HG03097 (cell line): ENCODE data around the gene AQP6.
"Not testable (repeated sequence)": the region's sequence is repeated elsewhere in the genome, so short reads cannot be mapped to it uniquely, and the experiment has no call there.

Experiments
- ATAC-seq: cut with Tn5 transposase; IDR thresholded peaks from one replicate; pipeline ENCODE4 v1.9.1; 2021; ENCODE audit not compliant: unreplicated experiment, low FRiP score

The AQP6 gene

GRCh38 chr12:49985981-49986380, 13.2 kb downstream of the AQP6 start:
- ATAC-seq, result no peak

GRCh38 chr12:49986476-49986875, 13.7 kb downstream of the AQP6 start:
- ATAC-seq, result not testable (repeated sequence)

- ATAC-seq, result no peak
Observed at GRCh38 chr12:49987625-49988303, 15.0 kb downstream of the AQP6 start.

- ATAC-seq, result not testable (repeated sequence)
Observed at GRCh38 chr12:49989400-49989799, 16.7 kb downstream of the AQP6 start.

GRCh38 chr12:49990273-49990672, 17.5 kb downstream of the AQP6 start:
- no peak for ATAC-seq

GRCh38 chr12:49998453-49998852, 25.7 kb downstream of the AQP6 start:
- ATAC-seq, result no peak

GRCh38 chr12:50003595-50003994, 30.8 kb downstream of the AQP6 start:
- ATAC-seq, result no peak

GRCh38 chr12:50004696-50005095, 31.9 kb downstream of the AQP6 start:
- no peak for ATAC-seq

- ATAC-seq, result no peak
Observed at GRCh38 chr12:50005175-50005574, 32.4 kb downstream of the AQP6 start.

- no peak for ATAC-seq
Observed at GRCh38 chr12:50006280-50006679, 33.5 kb downstream of the AQP6 start.

- no peak for ATAC-seq
Observed at GRCh38 chr12:50006754-50007442, 34.2 kb downstream of the AQP6 start.

GRCh38 chr12:50013361-50014147, 40.8 kb downstream of the AQP6 start:
- ATAC-seq, result no peak

GRCh38 chr12:50014342-50014741, 41.6 kb downstream of the AQP6 start:
- ATAC-seq, result no peak

- no peak for ATAC-seq
Observed at GRCh38 chr12:50016501-50017475, 44.0 kb downstream of the AQP6 start.

- no peak for ATAC-seq
Observed at GRCh38 chr12:50017641-50018040, 44.9 kb downstream of the AQP6 start.

- no peak for ATAC-seq
Observed at GRCh38 chr12:50018154-50018553, 45.4 kb downstream of the AQP6 start.

- ATAC-seq, result no peak
Observed at GRCh38 chr12:50018968-50019367, 46.2 kb downstream of the AQP6 start.

- ATAC-seq, result no peak
Observed at GRCh38 chr12:50019524-50019923, 46.8 kb downstream of the AQP6 start.

- ATAC-seq, result no peak
Observed at GRCh38 chr12:50021031-50021430, 48.3 kb downstream of the AQP6 start.

- ATAC-seq, result no peak
Observed at GRCh38 chr12:50022903-50023302, 50.2 kb downstream of the AQP6 start.
